ENCODE data around the gene TNS3. TPM values are rescaled to one million over a fixed set of nuclear protein-coding genes. Genes with fewer than 3 reads are reported as not detected.

TNS3 gene
- total and polyA plus RNA-seq, 2 of the 13 experiments (the other 11 are each of a cell fraction or from before 2014, with no cell fraction given): 52.9 to 55.7 TPM

DNA sequence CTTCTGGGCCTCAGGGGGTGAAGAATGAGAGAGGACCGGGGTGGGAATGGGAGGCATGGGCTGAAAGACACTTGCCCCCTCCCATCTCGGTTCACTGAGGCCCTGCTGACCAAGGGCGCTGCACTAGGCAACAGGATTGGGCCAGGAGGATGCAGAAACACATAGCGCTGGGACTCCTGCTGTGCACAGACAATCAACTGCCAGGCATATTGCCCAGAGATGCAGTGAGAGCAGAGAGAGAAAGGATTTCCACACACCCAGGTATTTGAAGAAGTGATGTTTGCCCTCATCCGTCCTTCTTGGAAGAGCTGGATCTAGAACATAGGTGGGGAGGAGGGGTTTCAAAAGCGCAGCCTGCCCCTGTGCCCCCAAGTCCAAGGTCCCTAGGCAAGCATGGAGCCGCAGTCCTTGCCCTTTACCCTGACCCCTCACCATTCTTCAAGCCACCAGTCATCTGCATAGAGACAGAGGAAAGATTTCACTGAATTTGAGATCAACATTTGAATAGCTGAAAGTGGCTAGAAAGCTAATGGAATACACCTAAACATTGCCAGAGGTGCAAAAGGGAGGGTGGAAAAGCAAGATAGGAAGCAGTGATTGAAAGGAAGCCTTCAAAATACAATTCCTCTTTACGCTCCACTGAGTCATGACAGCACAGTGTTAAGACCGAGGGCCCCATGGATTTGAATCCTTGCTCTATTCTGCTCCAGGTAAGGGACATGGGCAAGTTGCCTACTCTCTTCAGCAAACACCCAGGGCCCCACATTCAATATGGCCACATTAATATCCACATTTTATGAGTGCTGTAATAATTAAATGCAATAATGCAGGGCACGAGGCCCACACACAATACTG lies 44.2 kb upstream of the TNS3 start (continued):
- TF ChIP-seq, protein P1, sequence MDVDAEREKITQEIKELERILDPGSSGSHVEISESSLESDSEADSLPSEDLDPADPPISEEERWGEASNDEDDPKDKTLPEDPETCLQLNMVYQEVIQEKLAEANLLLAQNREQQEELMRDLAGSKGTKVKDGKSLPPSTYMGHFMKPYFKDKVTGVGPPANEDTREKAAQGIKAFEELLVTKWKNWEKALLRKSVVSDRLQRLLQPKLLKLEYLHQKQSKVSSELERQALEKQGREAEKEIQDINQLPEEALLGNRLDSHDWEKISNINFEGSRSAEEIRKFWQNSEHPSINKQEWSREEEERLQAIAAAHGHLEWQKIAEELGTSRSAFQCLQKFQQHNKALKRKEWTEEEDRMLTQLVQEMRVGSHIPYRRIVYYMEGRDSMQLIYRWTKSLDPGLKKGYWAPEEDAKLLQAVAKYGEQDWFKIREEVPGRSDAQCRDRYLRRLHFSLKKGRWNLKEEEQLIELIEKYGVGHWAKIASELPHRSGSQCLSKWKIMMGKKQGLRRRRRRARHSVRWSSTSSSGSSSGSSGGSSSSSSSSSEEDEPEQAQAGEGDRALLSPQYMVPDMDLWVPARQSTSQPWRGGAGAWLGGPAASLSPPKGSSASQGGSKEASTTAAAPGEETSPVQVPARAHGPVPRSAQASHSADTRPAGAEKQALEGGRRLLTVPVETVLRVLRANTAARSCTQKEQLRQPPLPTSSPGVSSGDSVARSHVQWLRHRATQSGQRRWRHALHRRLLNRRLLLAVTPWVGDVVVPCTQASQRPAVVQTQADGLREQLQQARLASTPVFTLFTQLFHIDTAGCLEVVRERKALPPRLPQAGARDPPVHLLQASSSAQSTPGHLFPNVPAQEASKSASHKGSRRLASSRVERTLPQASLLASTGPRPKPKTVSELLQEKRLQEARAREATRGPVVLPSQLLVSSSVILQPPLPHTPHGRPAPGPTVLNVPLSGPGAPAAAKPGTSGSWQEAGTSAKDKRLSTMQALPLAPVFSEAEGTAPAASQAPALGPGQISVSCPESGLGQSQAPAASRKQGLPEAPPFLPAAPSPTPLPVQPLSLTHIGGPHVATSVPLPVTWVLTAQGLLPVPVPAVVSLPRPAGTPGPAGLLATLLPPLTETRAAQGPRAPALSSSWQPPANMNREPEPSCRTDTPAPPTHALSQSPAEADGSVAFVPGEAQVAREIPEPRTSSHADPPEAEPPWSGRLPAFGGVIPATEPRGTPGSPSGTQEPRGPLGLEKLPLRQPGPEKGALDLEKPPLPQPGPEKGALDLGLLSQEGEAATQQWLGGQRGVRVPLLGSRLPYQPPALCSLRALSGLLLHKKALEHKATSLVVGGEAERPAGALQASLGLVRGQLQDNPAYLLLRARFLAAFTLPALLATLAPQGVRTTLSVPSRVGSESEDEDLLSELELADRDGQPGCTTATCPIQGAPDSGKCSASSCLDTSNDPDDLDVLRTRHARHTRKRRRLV (CRISPR knock-in tag; IDR thresholded peaks at IDR 0.05): no peak
- TF ChIP-seq ZNF101 (CRISPR knock-in tag; IDR thresholded peaks at IDR 0.05; ENCODE audit: borderline replicate concordance, low read depth) (no peak), SRSF4 (IDR thresholded peaks at IDR 0.05; ENCODE audit: low read depth, low read length, poor library complexity, severe bottlenecking) (no peak), ZNF839 (CRISPR knock-in tag; IDR thresholded peaks at IDR 0.05; ENCODE audit: borderline replicate concordance) (no peak), SALL1 (CRISPR knock-in tag; IDR thresholded peaks at IDR 0.05) (peak; percentile 58; the same call in 1 of the 2 replicates), SCMH1 (CRISPR knock-in tag; IDR thresholded peaks at IDR 0.05; ENCODE audit: borderline replicate concordance) (no peak), SMARCC2 (IDR thresholded peaks at IDR 0.05) (no peak), HOXA3 (CRISPR knock-in tag; IDR thresholded peaks at IDR 0.05) (peak; percentile 30; the same call in 1 of the 2 replicates), NCOA5 (CRISPR knock-in tag; IDR thresholded peaks at IDR 0.05) (no peak), ZNF138 (CRISPR knock-in tag; IDR thresholded peaks at IDR 0.05; ENCODE audit: low read depth) (no peak), NR2F6 (IDR thresholded peaks at IDR 0.05) (peak; percentile 51), NR2F6 (CRISPR knock-in tag; IDR thresholded peaks at IDR 0.05) (no peak; the same call in 1 of the 2 replicates), IKZF4 (CRISPR knock-in tag; IDR thresholded peaks at IDR 0.05; ENCODE audit: borderline replicate concordance, low read depth, not compliant biosample characterization) (no peak)
- TF ChIP-seq, protein P2, sequence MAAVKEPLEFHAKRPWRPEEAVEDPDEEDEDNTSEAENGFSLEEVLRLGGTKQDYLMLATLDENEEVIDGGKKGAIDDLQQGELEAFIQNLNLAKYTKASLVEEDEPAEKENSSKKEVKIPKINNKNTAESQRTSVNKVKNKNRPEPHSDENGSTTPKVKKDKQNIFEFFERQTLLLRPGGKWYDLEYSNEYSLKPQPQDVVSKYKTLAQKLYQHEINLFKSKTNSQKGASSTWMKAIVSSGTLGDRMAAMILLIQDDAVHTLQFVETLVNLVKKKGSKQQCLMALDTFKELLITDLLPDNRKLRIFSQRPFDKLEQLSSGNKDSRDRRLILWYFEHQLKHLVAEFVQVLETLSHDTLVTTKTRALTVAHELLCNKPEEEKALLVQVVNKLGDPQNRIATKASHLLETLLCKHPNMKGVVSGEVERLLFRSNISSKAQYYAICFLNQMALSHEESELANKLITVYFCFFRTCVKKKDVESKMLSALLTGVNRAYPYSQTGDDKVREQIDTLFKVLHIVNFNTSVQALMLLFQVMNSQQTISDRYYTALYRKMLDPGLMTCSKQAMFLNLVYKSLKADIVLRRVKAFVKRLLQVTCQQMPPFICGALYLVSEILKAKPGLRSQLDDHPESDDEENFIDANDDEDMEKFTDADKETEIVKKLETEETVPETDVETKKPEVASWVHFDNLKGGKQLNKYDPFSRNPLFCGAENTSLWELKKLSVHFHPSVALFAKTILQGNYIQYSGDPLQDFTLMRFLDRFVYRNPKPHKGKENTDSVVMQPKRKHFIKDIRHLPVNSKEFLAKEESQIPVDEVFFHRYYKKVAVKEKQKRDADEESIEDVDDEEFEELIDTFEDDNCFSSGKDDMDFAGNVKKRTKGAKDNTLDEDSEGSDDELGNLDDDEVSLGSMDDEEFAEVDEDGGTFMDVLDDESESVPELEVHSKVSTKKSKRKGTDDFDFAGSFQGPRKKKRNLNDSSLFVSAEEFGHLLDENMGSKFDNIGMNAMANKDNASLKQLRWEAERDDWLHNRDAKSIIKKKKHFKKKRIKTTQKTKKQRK (IDR thresholded peaks at IDR 0.05; ENCODE audit: low read length): no peak
- TF ChIP-seq, protein P3, sequence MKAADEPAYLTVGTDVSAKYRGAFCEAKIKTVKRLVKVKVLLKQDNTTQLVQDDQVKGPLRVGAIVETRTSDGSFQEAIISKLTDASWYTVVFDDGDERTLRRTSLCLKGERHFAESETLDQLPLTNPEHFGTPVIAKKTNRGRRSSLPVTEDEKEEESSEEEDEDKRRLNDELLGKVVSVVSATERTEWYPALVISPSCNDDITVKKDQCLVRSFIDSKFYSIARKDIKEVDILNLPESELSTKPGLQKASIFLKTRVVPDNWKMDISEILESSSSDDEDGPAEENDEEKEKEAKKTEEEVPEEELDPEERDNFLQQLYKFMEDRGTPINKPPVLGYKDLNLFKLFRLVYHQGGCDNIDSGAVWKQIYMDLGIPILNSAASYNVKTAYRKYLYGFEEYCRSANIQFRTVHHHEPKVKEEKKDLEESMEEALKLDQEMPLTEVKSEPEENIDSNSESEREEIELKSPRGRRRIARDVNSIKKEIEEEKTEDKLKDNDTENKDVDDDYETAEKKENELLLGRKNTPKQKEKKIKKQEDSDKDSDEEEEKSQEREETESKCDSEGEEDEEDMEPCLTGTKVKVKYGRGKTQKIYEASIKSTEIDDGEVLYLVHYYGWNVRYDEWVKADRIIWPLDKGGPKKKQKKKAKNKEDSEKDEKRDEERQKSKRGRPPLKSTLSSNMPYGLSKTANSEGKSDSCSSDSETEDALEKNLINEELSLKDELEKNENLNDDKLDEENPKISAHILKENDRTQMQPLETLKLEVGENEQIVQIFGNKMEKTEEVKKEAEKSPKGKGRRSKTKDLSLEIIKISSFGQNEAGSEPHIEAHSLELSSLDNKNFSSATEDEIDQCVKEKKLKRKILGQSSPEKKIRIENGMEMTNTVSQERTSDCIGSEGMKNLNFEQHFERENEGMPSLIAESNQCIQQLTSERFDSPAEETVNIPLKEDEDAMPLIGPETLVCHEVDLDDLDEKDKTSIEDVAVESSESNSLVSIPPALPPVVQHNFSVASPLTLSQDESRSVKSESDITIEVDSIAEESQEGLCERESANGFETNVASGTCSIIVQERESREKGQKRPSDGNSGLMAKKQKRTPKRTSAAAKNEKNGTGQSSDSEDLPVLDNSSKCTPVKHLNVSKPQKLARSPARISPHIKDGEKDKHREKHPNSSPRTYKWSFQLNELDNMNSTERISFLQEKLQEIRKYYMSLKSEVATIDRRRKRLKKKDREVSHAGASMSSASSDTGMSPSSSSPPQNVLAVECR (CRISPR knock-in tag; IDR thresholded peaks at IDR 0.05; ENCODE audit: borderline replicate concordance): peak; percentile 25; the same call in 1 of the 2 replicates

Data from HepG2 (cell line).